GM23248 (cell line): ENCODE measurements around the gene COL8A1.
A peak's percentile ranks its signal among the peaks of the same experiment; 100 is the strongest.

ENCODE experiments used
- EZH2 ChIP-seq: fragments of 200-600 bp; sonication (generic); IDR thresholded peaks from 2 replicates; pipeline ENCODE4 v1.6.1; 2018; ENCODE audit warnings: antibody characterized with exemption, mild to moderate bottlenecking; ENCODE audit not compliant: insufficient read depth, poor library complexity, severe bottlenecking
- EZH2phosphoT487 ChIP-seq: fragments of 200-600 bp; sonication (generic); IDR thresholded peaks from 2 replicates; pipeline ENCODE4 v1.6.1; 2018; ENCODE audit warnings: antibody characterized with exemption, moderate library complexity, mild to moderate bottlenecking, low read depth; ENCODE audit not compliant: insufficient read depth

GRCh38 chr3:99767291-99767690 lies 128.9 kb downstream of the COL8A1 start:
- TF ChIP-seq EZH2phosphoT487 (0 out of 2 replicates have a peak, but pooled peaks have one; percentile 39), EZH2 (no peak)
